NCI-H774 (cell line): Measurements from ENCODE around the gene ASTN2.

Source experiments
- DNase-seq: peaks from one replicate; lab custom pipeline; 2025; lab: John Stamatoyannopoulos, UW

Gene ASTN2

GRCh38 chr9:116671605-116672004 lies 743.3 kb downstream of the ASTN2 start:
- DNase-seq: no peak

GRCh38 chr9:116668970-116669695 lies 745.7 kb downstream of the ASTN2 start:
- no peak for DNase-seq

- no peak for DNase-seq
Observed at GRCh38 chr9:116663581-116663980, 751.3 kb downstream of the ASTN2 start.

GRCh38 chr9:116662646-116663310 lies 752.1 kb downstream of the ASTN2 start:
- DNase-seq: no peak

- peak; percentile 24 for DNase-seq
Observed at GRCh38 chr9:116661037-116661954, 753.6 kb downstream of the ASTN2 start.

GRCh38 chr9:116658265-116658664 lies 756.6 kb downstream of the ASTN2 start:
- DNase-seq: no peak

- DNase-seq: no peak
Observed at GRCh38 chr9:116656977-116657376, 757.9 kb downstream of the ASTN2 start.

- DNase-seq: no peak
Observed at GRCh38 chr9:116656501-116656971, 758.3 kb downstream of the ASTN2 start.

- DNase-seq: no peak
Observed at GRCh38 chr9:116654059-116654355, 760.9 kb downstream of the ASTN2 start.

- no peak for DNase-seq
Observed at GRCh38 chr9:116653348-116654058, 761.4 kb downstream of the ASTN2 start.

GRCh38 chr9:116647515-116647809 lies 767.4 kb downstream of the ASTN2 start:
- DNase-seq: no peak

GRCh38 chr9:116646661-116647514 lies 768.0 kb downstream of the ASTN2 start:
- DNase-seq: no peak

GRCh38 chr9:116644091-116644688 lies 770.7 kb downstream of the ASTN2 start:
- DNase-seq: no peak

- DNase-seq: no peak
Observed at GRCh38 chr9:116643691-116644090, 771.2 kb downstream of the ASTN2 start.

GRCh38 chr9:116641292-116642059 lies 773.4 kb downstream of the ASTN2 start:
- DNase-seq: no peak

- no peak for DNase-seq
Observed at GRCh38 chr9:116639251-116639741, 775.6 kb downstream of the ASTN2 start.

- no peak for DNase-seq
Observed at GRCh38 chr9:116635908-116636307, 778.9 kb downstream of the ASTN2 start.

GRCh38 chr9:116632990-116633838 lies 781.6 kb downstream of the ASTN2 start:
- DNase-seq: no peak

GRCh38 chr9:116629634-116630033 lies 785.2 kb downstream of the ASTN2 start:
- no peak for DNase-seq
